ENCODE measurements around the gene LIM2. TPM values are rescaled to one million over a fixed set of nuclear protein-coding genes. Genes with fewer than 3 reads are reported as not detected.
"Not testable (repeated sequence)": the region's sequence is repeated elsewhere in the genome, so short reads cannot be mapped to it uniquely, and the experiment has no call there.

The LIM2 gene
- polyA plus RNA-seq (ENCODE audit: insufficient read length in 3 of 3): under 1 TPM; 0.18 to 0.40 (median 0.24) TPM

- no peak for DNase-seq (ENCODE audit: low read depth in 3 of 3, low spot score in 2 of 3)
Observed at GRCh38 chr19:51387924-51388389, at the start of gene LIM2. Gene LIM2 (minus strand): TSS chr19:51387974. CDS start chr19:51387443, 531 bp downstream.

GRCh38 chr19:51434456-51434855 lies 46.7 kb upstream of the LIM2 start:
- no peak for DNase-seq (ENCODE audit: low read depth in 3 of 3, low spot score in 2 of 3)

- DNase-seq (ENCODE audit: low read depth in 3 of 3, low spot score in 2 of 3): no peak
Observed at GRCh38 chr19:51433043-51433442, 45.3 kb upstream of the LIM2 start.

GRCh38 chr19:51431124-51431523 lies 43.4 kb upstream of the LIM2 start:
- no peak for DNase-seq (ENCODE audit: low read depth in 3 of 3, low spot score in 2 of 3)

- no peak for DNase-seq (ENCODE audit: low read depth in 3 of 3, low spot score in 2 of 3)
Observed at GRCh38 chr19:51430221-51430620, 42.4 kb upstream of the LIM2 start.

GRCh38 chr19:51427201-51427600 lies 39.4 kb upstream of the LIM2 start:
- DNase-seq (ENCODE audit: low read depth in 3 of 3, low spot score in 2 of 3): no peak

GRCh38 chr19:51422053-51422448 lies 34.3 kb upstream of the LIM2 start:
- peak; percentile 60 to 71 (median 63) for DNase-seq (ENCODE audit: low read depth in 3 of 3, low spot score in 2 of 3)

- no peak for DNase-seq (ENCODE audit: low read depth in 3 of 3, low spot score in 2 of 3)
Observed at GRCh38 chr19:51421229-51422052, 33.7 kb upstream of the LIM2 start.

GRCh38 chr19:51420511-51420910 lies 32.7 kb upstream of the LIM2 start:
- DNase-seq (ENCODE audit: low read depth in 3 of 3, low spot score in 2 of 3): not testable (repeated sequence)

GRCh38 chr19:51418707-51419106 lies 30.9 kb upstream of the LIM2 start:
- DNase-seq (ENCODE audit: low read depth in 3 of 3, low spot score in 2 of 3): no peak

- DNase-seq (ENCODE audit: low read depth in 3 of 3, low spot score in 2 of 3): no peak
Observed at GRCh38 chr19:51417810-51418157, 30.0 kb upstream of the LIM2 start.

- DNase-seq (ENCODE audit: low read depth in 3 of 3, low spot score in 2 of 3): no peak
Observed at GRCh38 chr19:51417107-51417809, 29.5 kb upstream of the LIM2 start, which contains the start of gene SIGLEC10. Gene SIGLEC10 (minus strand): TSS chr19:51417642. CDS start chr19:51417581, 61 bp downstream.

GRCh38 chr19:51416422-51416821 lies 28.6 kb upstream of the LIM2 start:
- DNase-seq (ENCODE audit: low read depth in 3 of 3, low spot score in 2 of 3): not testable (repeated sequence)

- no peak for DNase-seq (ENCODE audit: low read depth in 3 of 3, low spot score in 2 of 3)
Observed at GRCh38 chr19:51415187-51415586, 27.4 kb upstream of the LIM2 start.

GRCh38 chr19:51410950-51411748 lies 23.4 kb upstream of the LIM2 start:
- no peak for DNase-seq (ENCODE audit: low read depth in 3 of 3, low spot score in 2 of 3)

GRCh38 chr19:51407511-51408131 lies 19.8 kb upstream of the LIM2 start:
- no peak for DNase-seq (ENCODE audit: low read depth in 3 of 3, low spot score in 2 of 3)

- DNase-seq (ENCODE audit: low read depth in 3 of 3, low spot score in 2 of 3): no peak
Observed at GRCh38 chr19:51402117-51402516, 14.3 kb upstream of the LIM2 start.

- not testable (repeated sequence) for DNase-seq (ENCODE audit: low read depth in 3 of 3, low spot score in 2 of 3)
Observed at GRCh38 chr19:51399936-51400335, 12.2 kb upstream of the LIM2 start.

- no peak for DNase-seq (ENCODE audit: low read depth in 3 of 3, low spot score in 2 of 3)
Observed at GRCh38 chr19:51399231-51399630, 11.5 kb upstream of the LIM2 start.

GRCh38 chr19:51398096-51398704 lies 10.4 kb upstream of the LIM2 start:
- DNase-seq (ENCODE audit: low read depth in 3 of 3, low spot score in 2 of 3): no peak

Data from right renal cortex interstitium (tissue), 3 donors.